A549 (cell line): ENCODE results near the gene RAP2B.

Experiments
- CHD2 ChIP-seq: fragments of 150-350 bp; IDR thresholded peaks from 2 replicates; pipeline ENCODE4 v1.6.1; 2014; ENCODE audit warnings: low read length; ENCODE audit not compliant: partially characterized antibody
- CTCF ChIP-seq: fragments of >200 bp; sonication (Bioruptor Twin); formaldehyde crosslinking; IDR thresholded peaks from 3 replicates; pipeline ENCODE4 v1.5.1; 2016
- E2F6 ChIP-seq: IDR thresholded peaks from 2 replicates; pipeline ENCODE4 v1.6.1; 2012; ENCODE audit warnings: low read depth, borderline replicate concordance
- EP300 ChIP-seq, 2 experiments: fragments of >200 bp; sonication (Bioruptor Twin); formaldehyde crosslinking; IDR thresholded peaks; 2 replicates in 1 of 2; 3 replicates in 1 of 2; pipeline ENCODE4 v1.6.1; 2016 to 2017
- ESRRA ChIP-seq: fragments of 150-350 bp; IDR thresholded peaks from 2 replicates; pipeline ENCODE4 v1.6.1; 2014; ENCODE audit warnings: mild to moderate bottlenecking, low read length, borderline replicate concordance
- JUN ChIP-seq, 2 experiments: fragments of >200 bp; sonication (Bioruptor Twin); formaldehyde crosslinking; IDR thresholded peaks; 2 replicates in 1 of 2; 3 replicates in 1 of 2; pipeline ENCODE4 v1.6.1; 2016 to 2017
- MAFK ChIP-seq: fragments of 450-650 bp; IDR thresholded peaks from 2 replicates; pipeline ENCODE4 v1.6.1; 2014; ENCODE audit not compliant: partially characterized antibody
- MYC ChIP-seq: IDR thresholded peaks from 2 replicates; pipeline ENCODE4 v1.6.1; 2012; ENCODE audit warnings: mild to moderate bottlenecking, inconsistent platforms, low read length, improper control_type of control experiment, borderline replicate concordance
- PBX3 ChIP-seq: IDR thresholded peaks from 2 replicates; pipeline ENCODE4 v1.6.1; 2012
- POLR2A ChIP-seq: IDR thresholded peaks from 2 replicates; pipeline ENCODE4 v1.6.1; 2012; ENCODE audit warnings: mild to moderate bottlenecking, low read length
- POLR2AphosphoS2 ChIP-seq: conservative IDR thresholded peaks from 2 replicates; pipeline ENCODE4 v1.6.1; 2012; ENCODE audit warnings: low read length, improper control_type of control experiment, inconsistent platforms
- SREBF2 ChIP-seq: fragments of 450-650 bp; IDR thresholded peaks from 2 replicates; pipeline ENCODE4 v1.6.1; 2014; ENCODE audit warnings: mild to moderate bottlenecking, moderate library complexity

GRCh38 chr3:153160451-153161137 is 1.4 kb upstream of the RAP2B start:
- TF ChIP-seq POLR2A (peak; percentile 82), CTCF (no peak), E2F6 (no peak), ESRRA (no peak), PBX3 (no peak), EP300 (IDR thresholded peaks at IDR 0.05) (no peak), MYC (0 out of 2 replicates have a peak, but pooled peaks have one; percentile 30), JUN (IDR thresholded peaks at IDR 0.05) (peak; percentile 58 to 74; a peak in 2 of 5 replicates), MAFK (no peak), SREBF2 (no peak), CHD2 (no peak), POLR2AphosphoS2 (no peak)
